Frontal cortex (tissue), 4 donors: ENCODE data around the gene METTL27. TPM values are rescaled to one million over a fixed set of nuclear protein-coding genes. Genes with fewer than 3 reads are reported as not detected.
"Not testable (repeated sequence)": the region's sequence is repeated elsewhere in the genome, so short reads cannot be mapped to it uniquely, and the experiment has no call there.

Experiments used
- DNase-seq, 2 donors: peaks; one replicate each; pipeline ENCODE4 v3.0.0; 2012; ENCODE audit warnings: low spot score in 2 of 2
- FAIRE-seq: peaks from 2 replicates; lab custom pipeline; 2012; peaks lifted over from hg19 to GRCh38; lab: Jason Lieb, UNC
- total RNA-seq: library from RNA; depleted of rRNA; stranded (reverse); fragments of >200 nt; gene quantifications from one replicate; pipeline ENCODE4 v1.2.3, GENCODE V29; 2014
- donor health status: control.
- donor health status: control.
- donor health status: control.

METTL27 gene
- total RNA-seq, 1 donor from 2014 or later, result 0.41 TPM

DNA sequence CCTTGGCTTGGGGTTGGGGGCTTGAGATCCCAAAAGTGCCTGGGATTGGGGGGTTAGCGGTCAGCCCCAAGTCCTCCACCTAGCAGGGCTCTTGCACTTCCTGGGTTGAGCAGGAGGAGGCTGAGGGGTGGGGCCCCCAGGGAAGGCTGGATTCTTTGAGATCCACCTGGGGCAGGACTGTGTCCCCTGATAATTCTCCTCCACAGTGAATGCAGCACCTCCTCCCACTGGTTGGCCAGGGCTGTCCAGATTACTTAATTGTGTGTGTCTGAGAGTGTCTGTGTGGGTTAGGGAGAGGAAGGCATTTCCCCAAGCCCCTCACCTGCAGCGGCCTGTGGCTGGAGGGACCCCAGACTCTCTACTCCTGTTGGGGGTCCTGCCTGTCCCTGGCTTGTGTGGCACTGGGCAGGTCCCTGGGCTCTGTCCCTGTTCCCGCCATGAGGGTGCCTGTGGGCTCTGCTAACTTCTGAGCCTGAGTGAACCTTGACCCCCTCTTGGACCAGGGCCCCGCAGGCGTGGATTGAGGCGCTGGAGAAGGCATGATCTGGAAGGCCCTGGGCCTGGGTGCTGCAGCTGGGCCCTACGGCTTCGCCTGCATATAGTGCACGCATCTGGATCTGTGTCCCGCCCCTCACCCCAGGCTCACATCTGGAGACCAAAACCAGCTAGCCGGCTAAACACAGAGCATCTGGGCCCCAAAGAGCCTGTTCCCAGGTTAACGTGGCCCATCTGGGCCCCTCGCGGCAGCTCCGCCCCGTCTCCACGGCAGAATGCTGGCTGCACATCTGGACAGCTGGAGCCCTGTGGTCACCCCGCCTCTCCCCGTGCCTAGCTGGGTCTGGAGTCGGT, 29.1 kb upstream of the METTL27 start:
- DNase-seq, result no peak
- FAIRE-seq, result no peak

DNA sequence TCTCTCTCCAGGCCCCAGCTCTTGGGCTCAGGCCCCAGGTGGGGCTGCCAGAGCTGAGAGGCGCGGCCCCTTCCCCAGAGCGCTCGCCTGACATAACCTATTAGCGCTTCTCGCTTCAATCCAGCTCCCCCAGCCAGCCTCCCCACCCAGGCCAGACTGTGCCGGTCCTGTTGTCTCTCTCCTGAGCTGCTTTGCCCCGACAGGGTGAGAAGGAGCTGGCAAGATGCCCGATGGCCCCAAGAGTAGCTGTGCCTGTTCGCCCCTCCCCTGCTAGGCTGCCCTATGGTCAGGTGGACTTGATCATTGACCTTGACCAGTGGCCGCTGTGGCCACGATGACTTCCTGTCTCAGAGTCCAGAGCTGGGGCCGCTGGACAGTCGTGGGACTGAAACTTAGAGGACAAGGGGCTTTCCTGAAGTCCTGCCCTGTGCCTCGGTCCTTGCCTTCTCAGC, 27.8 kb upstream of the METTL27 start:
- DNase-seq (no peak), FAIRE-seq (no peak)

DNA sequence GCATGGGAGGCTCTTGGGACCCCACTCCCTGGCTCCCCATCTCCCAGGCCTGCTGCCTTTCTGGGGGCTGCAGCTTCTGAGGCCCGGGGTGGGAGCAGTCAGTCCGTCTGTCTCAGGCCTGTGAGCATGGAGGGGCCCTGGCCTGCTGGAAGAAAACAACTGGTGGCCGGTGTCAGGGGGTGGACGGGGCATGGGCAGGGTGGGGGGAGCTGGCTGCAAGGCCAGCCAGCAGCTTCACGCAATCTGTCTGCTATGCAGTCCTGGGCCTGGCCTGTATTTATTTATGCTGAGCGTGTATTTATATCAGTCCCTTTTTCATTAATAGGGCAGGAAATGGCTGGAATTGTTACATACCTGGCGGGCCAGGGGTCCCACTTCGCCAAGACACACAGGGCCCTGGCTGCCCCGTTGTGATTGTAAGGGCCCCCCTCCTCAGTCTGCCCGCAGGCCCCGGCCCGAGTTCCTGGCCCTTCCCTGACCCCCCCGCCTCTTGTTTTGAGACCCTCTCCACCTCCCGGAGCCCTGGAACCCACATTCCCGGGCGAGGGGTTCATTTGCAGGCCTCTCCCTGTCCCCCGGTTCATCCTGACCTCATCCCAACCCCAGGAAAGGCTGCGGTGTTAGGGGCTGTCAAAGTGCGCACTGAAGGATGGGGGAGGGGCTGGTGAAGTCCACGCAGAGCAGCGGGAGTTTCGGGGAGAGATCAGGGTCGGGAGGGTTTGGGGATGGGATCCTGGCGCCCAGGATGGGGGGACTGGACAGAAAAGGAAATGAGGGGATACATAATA, 26.9 kb upstream of the METTL27 start:
- FAIRE-seq (no peak), DNase-seq (no peak)

DNA sequence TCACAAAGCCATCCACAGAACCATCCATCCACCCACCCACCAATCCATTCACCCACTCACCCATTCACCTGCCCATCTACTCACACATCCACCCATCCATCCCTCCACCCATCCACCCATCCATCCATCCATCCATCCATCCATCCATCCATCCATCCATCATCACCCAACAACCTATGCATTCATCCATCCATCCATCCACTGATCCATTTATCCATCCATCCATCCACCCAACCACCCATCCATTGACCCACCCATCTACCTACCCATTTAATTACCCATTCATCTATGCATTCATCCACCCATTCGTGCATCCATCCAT, 24.1 kb upstream of the METTL27 start:
- FAIRE-seq, result no peak
- no peak for DNase-seq

DNA sequence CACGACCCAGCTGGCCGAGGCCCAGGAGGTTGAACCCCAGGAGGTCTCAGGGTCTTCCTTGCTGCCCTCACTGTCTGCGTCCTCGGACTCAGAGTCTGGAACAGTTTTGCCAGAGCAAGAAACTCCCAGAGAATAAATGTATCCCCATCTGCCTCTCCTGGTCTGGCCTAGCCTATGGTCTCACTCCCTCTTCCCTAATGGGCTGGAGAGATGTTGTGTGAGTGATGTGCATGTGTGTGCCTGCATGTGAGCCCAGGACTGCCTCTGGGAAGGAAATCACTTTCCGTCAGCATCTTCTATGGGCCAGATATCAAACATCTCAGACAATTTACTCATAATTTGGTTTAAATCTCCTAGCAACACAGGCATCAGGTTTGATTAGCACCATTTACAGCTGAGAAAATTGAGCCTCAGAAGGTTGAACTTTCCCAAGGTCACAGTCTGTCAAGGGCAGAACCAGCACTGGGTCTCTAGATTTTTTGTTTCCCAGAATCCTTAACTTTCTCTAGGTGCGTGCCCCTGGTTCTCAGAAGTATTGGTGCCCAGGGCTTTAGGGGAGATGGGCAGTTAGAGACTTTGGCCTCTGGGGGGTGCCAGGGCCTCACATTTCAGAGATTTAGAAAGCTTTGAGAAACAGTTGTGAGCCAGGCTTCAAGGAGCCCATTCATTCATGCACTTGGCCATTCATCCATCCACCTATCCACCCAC, 23.6 kb upstream of the METTL27 start:
- peak; percentile 52 to 71 for DNase-seq
- no peak for FAIRE-seq

DNA sequence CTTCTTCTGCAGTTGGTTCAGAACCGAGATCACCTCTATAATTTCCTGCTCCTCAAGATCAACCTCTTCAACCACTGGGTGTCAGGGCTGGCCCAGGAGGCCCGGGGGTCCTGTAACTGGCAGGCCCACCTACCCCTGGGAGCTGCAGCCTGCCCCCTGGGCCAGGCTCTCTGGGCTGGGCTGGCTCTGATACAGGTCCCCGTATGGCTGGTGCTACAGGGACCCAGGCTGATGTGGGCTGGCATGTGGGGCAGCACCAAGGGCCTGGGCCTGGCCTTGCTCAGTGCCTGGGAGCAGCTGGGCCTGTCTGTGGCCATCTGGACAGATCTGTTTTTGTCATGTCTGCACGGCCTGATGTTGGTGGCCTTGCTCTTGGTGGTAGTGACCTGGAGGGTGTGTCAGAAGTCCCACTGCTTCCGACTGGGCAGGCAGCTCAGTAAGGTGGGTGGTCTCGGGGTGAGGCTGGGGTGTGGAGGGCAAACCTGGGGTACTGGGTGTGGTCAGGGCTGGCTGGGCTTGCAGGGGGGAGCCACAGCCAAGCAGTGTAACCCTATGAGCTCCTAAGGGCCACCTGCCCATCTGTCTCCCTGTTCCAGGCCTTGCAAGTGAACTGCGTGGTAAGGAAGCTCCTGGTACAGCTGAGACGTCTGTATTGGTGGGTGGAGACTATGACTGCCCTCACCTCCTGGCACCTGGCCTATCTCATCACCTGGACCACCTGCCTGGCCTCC, 22.8 kb upstream of the METTL27 start:
- FAIRE-seq (no peak), DNase-seq (no peak)

DNA sequence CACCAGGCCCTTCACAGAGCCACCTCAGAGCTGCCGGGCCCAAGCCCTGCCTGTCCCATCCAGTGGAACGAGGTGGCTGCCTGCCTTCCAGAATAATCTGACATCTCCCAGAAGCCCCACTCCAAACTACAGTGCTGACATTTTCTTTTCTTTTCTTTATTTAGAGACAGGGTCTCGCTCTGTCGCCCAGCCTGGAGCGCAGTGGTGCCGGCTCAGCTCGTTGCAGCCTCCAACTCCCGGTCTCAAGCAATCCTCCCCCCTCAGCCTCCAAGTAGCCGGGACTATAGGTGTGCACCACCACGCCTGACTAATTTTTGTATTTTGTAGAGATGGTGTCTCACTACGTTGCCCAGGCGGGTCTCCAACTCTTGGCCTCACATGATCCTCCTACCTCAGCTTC, 19.0 kb upstream of the METTL27 start:
- DNase-seq (no peak), FAIRE-seq (no peak)

DNA sequence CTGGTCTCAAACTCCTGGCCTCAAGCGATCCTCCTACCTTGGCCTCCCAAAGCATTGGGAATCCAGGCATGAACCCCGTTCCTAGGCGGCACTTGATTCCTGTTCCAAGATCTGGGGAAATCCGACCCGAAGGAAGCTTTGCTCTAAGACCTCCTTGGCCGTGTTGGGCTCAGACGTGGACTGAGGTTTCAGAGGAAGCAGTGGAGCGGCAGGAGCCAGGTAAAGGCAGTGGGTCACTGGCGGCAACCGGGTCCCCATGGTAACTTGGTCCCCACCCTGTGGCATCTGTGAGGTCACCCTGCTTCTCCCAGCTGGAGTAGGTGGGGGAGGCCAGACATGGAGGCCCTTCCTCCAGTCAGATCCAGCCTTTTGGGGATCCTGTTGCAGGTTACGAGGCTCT, 18.5 kb upstream of the METTL27 start, which contains the start of gene TMEM270:
Gene TMEM270, plus strand, starts transcription at position 301 of the 400 bp plus-strand sequence. Its CDS starts 36 bp downstream, at position 337.
- FAIRE-seq (no peak), DNase-seq (no peak)

DNA sequence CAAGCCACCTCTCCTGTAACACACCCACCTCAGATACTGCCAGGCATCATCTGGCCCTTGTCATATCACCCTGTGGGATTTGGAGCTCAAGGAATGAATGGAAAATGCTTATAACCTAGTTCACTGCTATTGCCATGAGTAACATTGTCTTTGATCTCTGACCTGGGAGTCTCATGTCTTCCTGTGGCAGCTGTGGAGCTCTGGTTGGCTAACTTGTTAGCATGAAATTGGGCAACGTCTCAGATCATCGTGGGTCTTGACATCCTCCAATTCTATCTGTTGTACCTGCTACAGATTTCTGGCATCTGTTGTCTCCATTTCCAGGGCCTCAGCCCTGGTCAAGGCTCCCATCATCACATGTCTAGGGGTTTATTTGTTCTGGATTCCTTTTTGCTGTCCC, 16.5 kb upstream of the METTL27 start:
- no peak for FAIRE-seq
- no peak for DNase-seq

DNA sequence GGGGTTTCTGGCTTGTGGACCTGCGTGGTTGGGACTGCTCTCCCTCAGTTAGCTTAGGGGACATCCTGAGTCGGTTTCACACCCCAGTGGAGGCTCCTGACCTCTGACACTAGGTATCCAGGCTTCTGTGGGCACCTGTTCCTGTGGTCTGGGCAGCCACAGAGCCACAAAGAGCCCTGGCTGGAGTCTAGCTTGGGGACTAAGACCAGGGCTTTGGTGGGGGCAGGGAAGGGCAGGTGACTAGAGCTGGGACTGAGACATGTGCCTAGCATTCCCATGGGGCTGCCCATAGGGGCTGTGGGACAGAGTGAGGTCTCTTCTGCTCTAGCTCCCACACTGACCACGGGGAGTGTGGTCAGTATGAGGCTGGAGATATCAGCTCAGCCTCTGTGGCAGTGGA, 14.6 kb upstream of the METTL27 start:
- DNase-seq, result no peak
- FAIRE-seq, result no peak

DNA sequence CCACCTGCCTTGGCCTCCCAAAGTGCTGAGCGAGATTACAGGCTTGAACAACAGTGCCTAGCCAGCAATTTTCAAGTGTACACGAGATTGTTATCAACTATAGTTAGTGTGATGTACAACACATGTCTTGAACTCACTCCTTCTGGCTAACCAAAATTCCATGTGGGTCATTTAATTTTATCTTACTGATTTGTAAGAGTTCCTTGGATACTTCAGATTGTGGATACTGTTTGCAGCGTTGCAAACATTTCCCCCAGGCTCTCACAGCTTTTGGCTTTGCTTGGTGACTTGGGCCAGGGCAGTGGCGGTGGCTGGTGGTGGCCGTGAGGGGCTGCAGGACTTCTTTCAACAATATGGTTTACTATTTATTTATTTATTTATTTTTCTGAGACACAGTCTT, 10.2 kb upstream of the METTL27 start:
- DNase-seq, result no peak
- FAIRE-seq, result no peak

DNA sequence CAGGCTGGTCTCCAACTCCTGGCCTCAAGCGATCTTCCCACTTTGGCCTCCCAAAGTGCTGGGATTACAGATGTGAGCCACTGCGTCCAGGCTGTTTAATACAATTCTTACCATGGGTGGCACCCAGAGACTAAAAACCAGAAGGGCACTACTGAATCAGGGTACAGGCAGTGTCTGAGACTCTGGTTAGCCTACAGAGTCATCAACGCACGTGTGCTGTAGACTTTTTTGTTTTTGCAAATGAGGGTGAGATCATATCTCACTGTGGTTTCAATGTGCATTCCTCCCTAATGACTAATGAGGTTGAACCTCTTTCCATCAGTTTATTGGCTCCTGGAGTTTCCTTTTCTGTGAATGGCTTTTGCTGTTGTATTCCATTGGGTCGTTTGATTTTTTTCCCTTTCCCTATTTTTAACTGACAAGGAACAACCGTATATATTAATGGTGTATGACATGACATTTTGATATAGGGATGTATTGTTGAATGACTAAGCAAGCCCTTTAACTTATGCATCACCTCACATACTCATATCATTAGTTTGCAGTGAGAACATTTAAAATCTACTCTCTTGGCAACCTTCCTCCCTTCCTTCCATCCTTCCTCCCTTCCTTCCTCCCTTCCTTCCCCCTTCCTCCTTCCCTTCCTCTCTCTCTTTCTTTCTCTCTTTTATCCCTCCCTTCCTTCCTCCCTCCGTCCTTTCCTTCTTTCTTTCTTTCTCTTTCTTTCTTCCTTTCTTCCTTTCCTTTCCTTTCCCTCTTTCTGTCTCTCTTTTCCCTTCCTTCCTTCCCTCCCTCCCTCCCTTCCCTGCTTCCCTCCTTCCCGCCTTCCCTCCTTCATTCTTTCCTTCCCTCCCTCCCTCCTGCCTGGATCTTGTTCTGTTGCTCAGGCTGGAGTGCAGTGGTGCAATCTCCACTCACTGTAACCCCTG, 9.4 kb upstream of the METTL27 start:
- FAIRE-seq (no peak), DNase-seq (no peak)

DNA sequence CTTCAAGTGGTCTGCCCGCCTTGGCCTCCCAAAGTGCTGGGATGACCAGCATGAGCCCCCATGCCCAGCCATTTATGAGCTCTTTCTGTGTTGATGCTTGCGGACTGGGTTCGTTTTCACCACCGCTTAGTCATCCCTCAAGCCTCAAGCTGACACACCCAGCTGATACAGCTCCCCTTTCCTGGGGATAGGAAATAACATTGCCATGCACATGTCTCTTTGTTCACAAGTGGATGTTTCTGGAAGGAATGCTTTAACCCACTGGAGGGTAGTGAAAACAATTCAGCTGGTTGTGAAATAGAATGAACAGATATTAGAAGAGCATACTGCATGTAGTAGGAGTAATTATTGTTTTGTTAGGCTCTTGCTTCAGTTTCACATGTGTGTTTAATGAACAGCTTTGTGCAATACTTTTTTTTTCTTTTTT, 8.5 kb upstream of the METTL27 start:
- DNase-seq, result no peak
- FAIRE-seq, result no peak

DNA sequence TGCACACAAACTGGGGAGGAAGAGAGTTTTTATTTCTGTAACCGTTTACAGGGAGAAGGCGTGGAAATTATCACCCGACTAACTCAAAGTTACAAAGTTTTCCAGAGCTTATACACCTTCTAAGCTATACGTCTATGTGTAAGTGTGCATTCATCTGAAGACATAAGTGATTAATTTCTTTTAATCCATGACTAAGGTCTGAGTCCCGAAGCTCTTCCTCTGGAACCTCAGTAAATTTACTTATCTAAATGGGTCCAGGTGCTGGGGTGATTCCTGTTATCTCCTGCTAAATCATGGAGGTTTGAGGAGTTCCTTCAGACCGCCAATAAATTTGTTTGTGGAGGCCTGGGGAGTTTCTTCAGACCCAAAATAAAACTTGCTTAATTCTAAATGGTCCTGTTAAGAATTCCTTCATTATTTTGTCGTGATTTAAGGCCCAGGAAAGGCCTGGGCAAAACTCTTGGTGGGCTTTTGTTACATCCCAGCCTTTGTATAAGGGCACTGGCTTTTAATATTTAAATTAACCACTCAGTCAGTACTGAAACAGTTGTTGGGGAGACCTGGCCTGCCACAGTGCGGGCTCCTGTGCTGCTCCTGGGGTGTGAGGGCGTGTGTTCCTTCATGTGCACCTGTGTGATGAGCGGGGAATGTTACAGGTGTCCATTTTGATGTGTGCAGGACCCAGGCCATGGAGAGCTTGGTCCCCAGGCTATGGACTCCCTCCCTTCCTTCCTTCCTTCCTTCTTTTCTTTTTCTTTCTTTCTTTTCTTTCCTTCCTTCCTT, 5.8 kb upstream of the METTL27 start:
- DNase-seq, result no peak
- FAIRE-seq, result no peak

DNA sequence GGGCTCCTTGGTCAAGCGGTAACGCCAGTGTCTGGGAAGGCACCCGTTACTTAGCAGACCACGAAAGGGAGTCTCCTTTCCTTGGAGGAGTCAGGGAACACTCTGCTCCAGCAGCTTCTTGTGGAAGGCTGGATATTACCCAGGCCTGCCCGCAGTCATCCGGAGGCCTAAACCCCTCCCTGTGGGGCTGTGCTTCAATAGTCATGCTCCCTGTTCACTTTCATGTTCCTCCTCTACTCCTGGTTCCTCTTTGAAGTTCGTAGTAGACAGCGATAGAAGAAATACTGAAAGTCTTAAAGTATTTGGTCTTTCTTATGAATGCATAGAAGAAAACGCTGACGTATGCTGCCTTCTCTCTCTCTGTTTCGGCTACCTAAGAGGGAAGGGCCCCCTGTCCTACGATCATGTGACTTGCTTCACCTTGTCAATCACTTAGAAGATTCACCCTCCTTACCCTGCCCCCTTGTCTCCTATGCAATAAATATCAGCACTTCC, 3.4 kb upstream of the METTL27 start:
- DNase-seq, FAIRE-seq: not testable (repeated sequence)

DNA sequence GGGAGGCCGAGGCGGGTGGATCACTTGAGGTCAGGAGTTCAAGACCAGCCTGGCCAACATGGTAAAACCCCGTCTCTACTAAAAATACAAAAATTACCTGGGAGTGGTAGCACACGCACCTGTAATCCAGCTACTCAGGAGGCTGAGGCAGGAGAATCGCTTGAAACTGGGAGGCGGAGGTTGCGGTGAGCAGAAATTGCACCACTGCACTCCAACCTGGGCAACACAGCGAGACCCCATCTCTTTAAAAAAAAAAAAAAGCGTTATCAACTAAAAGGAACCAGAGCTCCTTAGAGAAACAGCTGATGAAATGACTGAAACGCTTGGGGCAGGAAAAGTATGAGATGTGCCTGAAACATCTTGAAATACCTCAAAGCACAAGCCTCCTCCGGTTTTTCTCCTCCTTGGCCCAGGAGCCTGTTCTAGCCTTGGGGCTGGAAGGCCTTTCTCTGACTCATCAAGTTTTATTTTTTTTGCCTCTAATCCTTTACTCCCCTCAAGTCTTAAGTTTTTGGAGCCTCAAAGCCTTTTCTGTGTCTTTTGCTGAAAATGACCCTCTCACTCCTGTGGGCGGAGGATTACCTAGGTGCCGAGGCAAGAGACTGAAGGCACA, 2.6 kb upstream of the METTL27 start:
- DNase-seq (no peak), FAIRE-seq (no peak)

DNA sequence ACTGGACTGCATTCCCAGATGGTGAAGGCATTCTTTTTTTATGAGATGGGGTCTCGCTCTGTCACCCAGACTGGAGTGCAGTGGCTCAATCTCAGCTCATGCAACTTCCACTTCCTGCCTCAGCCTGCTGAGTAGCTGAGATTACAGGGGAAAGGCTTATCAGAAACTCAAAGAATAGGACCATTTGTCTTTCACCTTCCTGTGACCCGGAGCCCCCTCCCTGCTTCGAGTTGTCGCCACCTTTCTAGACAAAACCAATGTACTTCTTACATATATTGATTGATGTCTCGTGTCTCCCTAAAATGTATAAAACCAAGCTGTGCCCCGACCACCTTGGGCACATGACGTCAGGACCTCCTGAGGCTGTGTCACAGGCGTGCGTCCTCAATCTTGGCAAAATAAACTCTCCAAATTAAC, 1.8 kb upstream of the METTL27 start:
- DNase-seq (no peak), FAIRE-seq (no peak)
